ENCODE results near the gene MAGI2. TPM values are rescaled to one million over a fixed set of nuclear protein-coding genes. Genes with fewer than 3 reads are reported as not detected.

MAGI2 gene
- total and polyA plus RNA-seq, 2 of the 13 experiments (the other 11 are each of a cell fraction or from before 2014, with no cell fraction given) = 1.5 to 3.8 TPM

DNA sequence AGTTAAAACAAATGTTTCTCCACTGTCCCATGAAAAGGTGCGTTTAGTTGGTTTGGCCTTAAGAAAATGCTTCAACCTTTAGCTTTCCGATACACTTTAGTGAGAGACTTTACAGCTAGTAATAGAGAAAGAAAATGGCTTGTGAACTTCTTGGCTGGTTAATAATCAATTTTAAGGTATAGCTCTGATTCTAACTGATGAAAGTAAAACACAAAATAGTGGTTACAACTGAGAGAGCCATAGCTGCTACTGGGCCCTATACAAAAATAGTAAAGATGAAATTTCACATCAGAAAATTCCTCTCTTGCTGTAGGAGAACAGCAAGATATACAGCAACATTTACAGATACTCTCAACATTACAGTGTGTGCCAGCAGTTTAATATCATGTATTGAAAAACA is 1283.5 kb downstream of the MAGI2 start:
- FAIRE-seq = no peak
- no peak for TF ChIP-seq ZNF720 (CRISPR knock-in tag; IDR thresholded peaks at IDR 0.05)
- no TSS peak for BruUV-seq (replicated peaks)
- H3K36me3 ChIP-seq (replicated peaks in 1 of 2; ENCODE audit: control insufficient read depth in 1 of 2, insufficient read depth in 2 of 2, low read length in 2 of 2) = no peaks in the 10 kb centered on the region
- H3K9me3 ChIP-seq (ENCODE audit: low read length) = no peaks in the 10 kb centered on the region
- no peak overlapping the region for H2AFZ ChIP-seq (ENCODE audit: low read length)
- H4K20me1 ChIP-seq (ENCODE audit: insufficient read depth, low read length) = no peaks in the 10 kb centered on the region
- WGBS (ENCODE audit: low lambda C conversion rate) = 73% methylated on average over 2 of the region's 2 CpGs
- intact Hi-C loops (cut with micrococcal nuclease; ENCODE audit: unreplicated experiment) = no loop called here
- H3K4me3 ChIP-seq (replicated peaks in 1 of 3; ENCODE audit: insufficient read depth in 1 of 3, low read depth in 2 of 3, low read length in 3 of 3) = no peak overlapping the region
- H3K4me2 ChIP-seq (ENCODE audit: low read depth, low read length) = no peak overlapping the region
- in situ Hi-C loops (cut with HindIII; ENCODE audit: extremely low pct_ligation_motif_present, low pct_unique_long_range_greater_than_20kb) = no loop called here
- no peak overlapping the region for H3K9ac ChIP-seq (ENCODE audit: insufficient read depth, low read depth, low read length)
- ChIA-PET CTCF (ENCODE audit: low intra/inter-chr PET ratio, low total read pairs) (no interaction called here), POLR2A (no interaction called here)
- no peak for DNase-seq (ENCODE audit: low spot score)
- 0 out of 5 replicates have a peak, but pooled peaks cover 0 to 3% of the 10 kb centered on the region in 2 experiments for H3K27me3 ChIP-seq (ENCODE audit: control insufficient read depth in 1 of 2, insufficient read depth in 2 of 2, low read length in 2 of 2)
- no peak for ATAC-seq
- no peak overlapping the region for H3K27ac ChIP-seq (ENCODE audit: extremely low read length, insufficient read depth, low read length)
- H3K4me1 ChIP-seq (ENCODE audit: insufficient read depth, low read length) = no peaks in the 10 kb centered on the region
- no peaks in the 10 kb centered on the region for H3K79me2 ChIP-seq (ENCODE audit: insufficient read depth, low read length)

DNA sequence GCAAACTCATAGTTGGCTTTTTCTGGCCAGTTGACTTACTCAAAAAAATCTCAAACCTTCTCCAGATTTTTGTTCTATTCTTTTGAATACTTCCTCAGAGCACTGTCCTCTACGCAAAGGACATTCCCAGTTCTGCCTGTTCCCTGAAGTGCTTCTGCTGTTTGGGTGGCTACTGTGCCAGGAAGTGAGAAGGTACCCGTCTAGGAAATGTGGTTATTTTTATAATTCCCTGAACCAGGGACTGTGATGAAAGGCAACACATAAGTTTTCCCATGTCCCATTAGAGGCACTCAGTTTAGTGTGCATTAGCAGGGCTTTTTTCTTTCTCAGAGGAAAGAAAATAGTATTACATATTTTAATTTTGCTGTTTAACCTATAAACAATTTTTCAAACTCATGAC is 1284.6 kb downstream of the MAGI2 start:
- H3K4me1 ChIP-seq (ENCODE audit: insufficient read depth, low read length) = no peaks in the 10 kb centered on the region
- H3K4me2 ChIP-seq (ENCODE audit: low read depth, low read length) = no peak overlapping the region
- no peak overlapping the region for H2AFZ ChIP-seq (ENCODE audit: low read length)
- TF ChIP-seq ATF1 (CRISPR knock-in tag; IDR thresholded peaks at IDR 0.05) = no peak
- no peak for TF ChIP-seq RBAK (CRISPR knock-in tag; IDR thresholded peaks at IDR 0.05)
- no peak for TF ChIP-seq ZNF670 (CRISPR knock-in tag; IDR thresholded peaks at IDR 0.05; ENCODE audit: borderline replicate concordance)
- TF ChIP-seq ASH2L (IDR thresholded peaks at IDR 0.05; ENCODE audit: insufficient read length, low read depth, low read length) = no peak
- TF ChIP-seq FOXM1 (CRISPR knock-in tag; IDR thresholded peaks at IDR 0.05) = no peak
- TF ChIP-seq DR1 (CRISPR knock-in tag; IDR thresholded peaks at IDR 0.05) = no peak
- no peak for TF ChIP-seq KLF13 (CRISPR knock-in tag; IDR thresholded peaks at IDR 0.05)
- no peak for TF ChIP-seq BORCS8-MEF2B (CRISPR knock-in tag; IDR thresholded peaks at IDR 0.05)
- TF ChIP-seq THYN1 (CRISPR knock-in tag; IDR thresholded peaks at IDR 0.05; ENCODE audit: borderline replicate concordance, low read depth) = no peak
- no peak for TF ChIP-seq ZNF749 (CRISPR knock-in tag; IDR thresholded peaks at IDR 0.05; ENCODE audit: borderline replicate concordance)
- TF ChIP-seq, protein P1, sequence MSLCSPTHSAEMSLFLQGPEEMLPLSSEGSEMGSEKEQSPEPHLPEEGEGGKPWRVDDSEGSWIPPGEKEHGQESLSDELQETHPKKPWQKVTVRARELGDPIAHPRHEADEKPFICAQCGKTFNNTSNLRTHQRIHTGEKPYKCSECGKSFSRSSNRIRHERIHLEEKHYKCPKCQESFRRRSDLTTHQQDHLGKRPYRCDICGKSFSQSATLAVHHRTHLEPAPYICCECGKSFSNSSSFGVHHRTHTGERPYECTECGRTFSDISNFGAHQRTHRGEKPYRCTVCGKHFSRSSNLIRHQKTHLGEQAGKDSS (CRISPR knock-in tag; IDR thresholded peaks at IDR 0.05; ENCODE audit: borderline replicate concordance, low read depth) = no peak
- no peak for TF ChIP-seq ATRX (CRISPR knock-in tag; IDR thresholded peaks at IDR 0.05; ENCODE audit: borderline replicate concordance)
- intact Hi-C loops (cut with micrococcal nuclease; ENCODE audit: unreplicated experiment) (no loop called here), in situ Hi-C loops (cut with HindIII; ENCODE audit: extremely low pct_ligation_motif_present, low pct_unique_long_range_greater_than_20kb) (no loop called here)
- FAIRE-seq (no peak), ATAC-seq (no peak), DNase-seq (ENCODE audit: low spot score) (no peak)
- H3K9me3 ChIP-seq (ENCODE audit: low read length) = no peaks in the 10 kb centered on the region
- POLR2A ChIA-PET = no interaction called here
- no peaks in the 10 kb centered on the region for H3K79me2 ChIP-seq (ENCODE audit: insufficient read depth, low read length)
- H3K27ac ChIP-seq (ENCODE audit: extremely low read length, insufficient read depth, low read length) = no peak overlapping the region
- no peak overlapping the region for H3K4me3 ChIP-seq (replicated peaks in 1 of 3; ENCODE audit: insufficient read depth in 1 of 3, low read depth in 2 of 3, low read length in 3 of 3)
- no peaks in the 10 kb centered on the region for H3K36me3 ChIP-seq (replicated peaks in 1 of 2; ENCODE audit: control insufficient read depth in 1 of 2, insufficient read depth in 2 of 2, low read length in 2 of 2)
- 0 out of 5 replicates have a peak, but pooled peaks cover 0 to 3% of the 10 kb centered on the region in 2 experiments for H3K27me3 ChIP-seq (ENCODE audit: control insufficient read depth in 1 of 2, insufficient read depth in 2 of 2, low read length in 2 of 2)
- H3K9ac ChIP-seq (ENCODE audit: insufficient read depth, low read depth, low read length) = no peak overlapping the region
- no TSS peak for BruUV-seq (replicated peaks)
- CTCF ChIA-PET (ENCODE audit: low intra/inter-chr PET ratio, low total read pairs) = no interaction called here
- WGBS (ENCODE audit: low lambda C conversion rate) = 44% methylated on average over 2 of the region's 2 CpGs
- no peaks in the 10 kb centered on the region for H4K20me1 ChIP-seq (ENCODE audit: insufficient read depth, low read length)
